CD4-positive, alpha-beta T cell (primary cell): ENCODE results near the gene CENPE. TPM values are rescaled to one million over a fixed set of nuclear protein-coding genes. Genes with fewer than 3 reads are reported as not detected.

ENCODE experiments used
- ATAC-seq: fragments of 200-7000 bp; cut with Tn5 transposase; one replicate; pipeline ENCODE4 v1.10.0; 2022; ENCODE audit warnings: mild to moderate bottlenecking; ENCODE audit not compliant: poor library complexity
- CTCF ChIA-PET: fragments of 350-600 bp; sonication (Branson Sonifier 250); formaldehyde crosslinking; loops from one replicate; lab custom pipeline; 2021; ENCODE audit warnings: antibody characterized with exemption, inconsistent platforms; lab: Charles Lee
- POLR2A ChIA-PET: fragments of 350-600 bp; sonication (Branson Sonifier 250); formaldehyde crosslinking; loops from one replicate; lab custom pipeline; 2021; ENCODE audit warnings: antibody characterized with exemption, inconsistent platforms; lab: Charles Lee
- DNase-seq, 14 experiments: peaks; one replicate each; pipeline ENCODE4 v3.0.0-alpha.2; 2013 to 2020; ENCODE audit warnings: mixed read lengths in 2 of 14
- H3K27ac ChIP-seq, 2 donors: one replicate each; pipeline versions ENCODE4 v1.5.1 to v1.7.0; 2013; ENCODE audit warnings: low read length in 2 of 2, low read depth in 1 of 2, mild to moderate bottlenecking in 1 of 2
- H3K27me3 ChIP-seq, 2 experiments: 1 replicate in 1 of 2; 2 replicates in 1 of 2; pipeline versions ENCODE4 v1.6.1 to v1.7.0; 2013; ENCODE audit warnings: low read length in 2 of 2, control low read depth in 1 of 2, mild to moderate bottlenecking in 1 of 2, moderate library complexity in 1 of 2; ENCODE audit not compliant: insufficient read depth in 2 of 2, control insufficient read depth in 1 of 2
- H3K36me3 ChIP-seq: one replicate; pipeline ENCODE4 v1.6.1; 2013; ENCODE audit warnings: low read length, control low read depth; ENCODE audit not compliant: insufficient read depth
- H3K4me1 ChIP-seq: one replicate; pipeline ENCODE4 v1.6.1; 2013; ENCODE audit warnings: low read length, control low read depth; ENCODE audit not compliant: insufficient read depth
- H3K4me3 ChIP-seq: one replicate; pipeline ENCODE4 v1.5.1; 2013; ENCODE audit warnings: mild to moderate bottlenecking, low read length, moderate library complexity
- H3K9me3 ChIP-seq, 2 experiments: 1 replicate in 1 of 2; 2 replicates in 1 of 2; pipeline versions ENCODE4 v1.6.1 to v1.7.0; 2013; ENCODE audit warnings: low read length in 2 of 2, mild to moderate bottlenecking in 2 of 2, control low read depth in 1 of 2, moderate library complexity in 1 of 2; ENCODE audit not compliant: control insufficient read depth in 1 of 2, insufficient read depth in 1 of 2
- H3K27ac Mint-ChIP-seq: one replicate; pipeline ENCODE4 v1.8.0; 2020; ENCODE audit warnings: mixed read lengths
- H3K27me3 Mint-ChIP-seq: one replicate; pipeline ENCODE4 v1.8.0; 2021; ENCODE audit warnings: mixed read lengths
- H3K36me3 Mint-ChIP-seq: one replicate; pipeline ENCODE4 v1.8.0; 2021; ENCODE audit warnings: low read depth, mixed read lengths
- H3K4me1 Mint-ChIP-seq: one replicate; pipeline ENCODE4 v1.8.0; 2021; ENCODE audit warnings: low read depth, mixed read lengths
- H3K4me3 Mint-ChIP-seq: one replicate; pipeline ENCODE4 v1.8.0; 2020; ENCODE audit warnings: mild to moderate bottlenecking, mixed read lengths
- H3K9me3 Mint-ChIP-seq: one replicate; pipeline ENCODE4 v1.8.0; 2020; ENCODE audit warnings: mixed read lengths
- intact Hi-C, 2 experiments: fragments of 100-400 bp; cut with DNase I in 1 of 2; cut with micrococcal nuclease in 1 of 2; formaldehyde crosslinking; loops; one replicate each; pipeline versions ENCODE4 v1.15.1 to v1.9.0; 2023 to 2025; cut with DNase I, micrococcal nuclease
- total RNA-seq, 174 experiments: library from RNA in 2 of 174; stranded (reverse) in 2 of 174; gene quantifications; one replicate each; pipeline ENCODE4 v1.2.3 and lab custom pipeline; 2021 to 2026
- TF ChIP-seq, protein P1 (sequence below): fragments of 200-600 bp; IDR thresholded peaks from one replicate; pipeline ENCODE4 v1.8.0; 2022; ENCODE audit warnings: antibody characterized with exemption, mild to moderate bottlenecking

CENPE gene
- total RNA-seq, 2 experiments from 2014 or later = 2.7 to 3.2 TPM

DNA sequence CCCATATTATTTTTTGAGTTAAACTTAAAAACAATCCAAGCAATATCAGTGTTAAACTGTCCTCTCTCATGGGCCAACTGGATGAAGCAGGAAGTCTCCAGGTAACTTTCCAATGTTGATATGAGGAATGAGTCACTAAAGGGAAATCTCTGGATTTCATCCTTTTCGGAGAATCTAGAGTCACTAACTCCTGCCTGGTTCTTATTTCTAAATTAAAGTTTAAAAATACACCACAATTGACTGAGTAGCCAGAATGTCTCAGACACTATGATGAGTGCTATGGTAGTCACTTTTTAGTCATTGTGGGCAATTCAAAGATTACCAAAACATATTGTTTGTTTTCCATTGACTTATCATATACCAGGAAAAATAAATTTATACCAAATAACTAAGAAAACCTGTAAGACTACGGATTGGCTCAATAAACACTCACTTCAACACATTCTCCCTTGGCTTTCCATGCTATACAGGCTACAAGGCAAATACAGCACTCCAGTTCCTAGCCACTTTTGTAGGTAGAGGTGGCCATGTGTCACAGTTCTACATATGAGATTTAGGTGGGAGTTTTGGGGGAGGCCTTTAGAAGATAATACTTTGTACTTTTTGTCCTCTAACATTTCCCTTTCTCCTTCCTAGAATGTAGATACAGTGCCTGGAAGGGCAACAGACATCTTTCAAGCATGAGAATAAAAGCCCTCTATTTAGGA lies 130.1 kb downstream of the CENPE start:
- H3K4me3 ChIP-seq = no peak overlapping the region
- H3K4me1 ChIP-seq = no peaks in the 10 kb centered on the region
- Mint-ChIP-seq H3K27me3 (no peaks in the 10 kb centered on the region), H3K9me3 (no peaks in the 10 kb centered on the region), H3K4me3 (no peak overlapping the region), H3K27ac (no peak overlapping the region), H3K4me1 (peaks cover 12% of the 10 kb centered on the region), H3K36me3 (peaks cover 35% of the 10 kb centered on the region)
- H3K27ac ChIP-seq = no peak overlapping the region
- TF ChIP-seq, protein P1, sequence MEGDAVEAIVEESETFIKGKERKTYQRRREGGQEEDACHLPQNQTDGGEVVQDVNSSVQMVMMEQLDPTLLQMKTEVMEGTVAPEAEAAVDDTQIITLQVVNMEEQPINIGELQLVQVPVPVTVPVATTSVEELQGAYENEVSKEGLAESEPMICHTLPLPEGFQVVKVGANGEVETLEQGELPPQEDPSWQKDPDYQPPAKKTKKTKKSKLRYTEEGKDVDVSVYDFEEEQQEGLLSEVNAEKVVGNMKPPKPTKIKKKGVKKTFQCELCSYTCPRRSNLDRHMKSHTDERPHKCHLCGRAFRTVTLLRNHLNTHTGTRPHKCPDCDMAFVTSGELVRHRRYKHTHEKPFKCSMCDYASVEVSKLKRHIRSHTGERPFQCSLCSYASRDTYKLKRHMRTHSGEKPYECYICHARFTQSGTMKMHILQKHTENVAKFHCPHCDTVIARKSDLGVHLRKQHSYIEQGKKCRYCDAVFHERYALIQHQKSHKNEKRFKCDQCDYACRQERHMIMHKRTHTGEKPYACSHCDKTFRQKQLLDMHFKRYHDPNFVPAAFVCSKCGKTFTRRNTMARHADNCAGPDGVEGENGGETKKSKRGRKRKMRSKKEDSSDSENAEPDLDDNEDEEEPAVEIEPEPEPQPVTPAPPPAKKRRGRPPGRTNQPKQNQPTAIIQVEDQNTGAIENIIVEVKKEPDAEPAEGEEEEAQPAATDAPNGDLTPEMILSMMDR = no peak
- POLR2A ChIA-PET = no interaction called here
- no peaks in the 10 kb centered on the region for H3K9me3 ChIP-seq
- H3K36me3 ChIP-seq = peaks cover 12% of the 10 kb centered on the region
- intact Hi-C loops = no loop called here
- no peaks in the 10 kb centered on the region for H3K27me3 ChIP-seq
- CTCF ChIA-PET = no interaction called here
- DNase-seq = no peak
- no peak for ATAC-seq

DNA sequence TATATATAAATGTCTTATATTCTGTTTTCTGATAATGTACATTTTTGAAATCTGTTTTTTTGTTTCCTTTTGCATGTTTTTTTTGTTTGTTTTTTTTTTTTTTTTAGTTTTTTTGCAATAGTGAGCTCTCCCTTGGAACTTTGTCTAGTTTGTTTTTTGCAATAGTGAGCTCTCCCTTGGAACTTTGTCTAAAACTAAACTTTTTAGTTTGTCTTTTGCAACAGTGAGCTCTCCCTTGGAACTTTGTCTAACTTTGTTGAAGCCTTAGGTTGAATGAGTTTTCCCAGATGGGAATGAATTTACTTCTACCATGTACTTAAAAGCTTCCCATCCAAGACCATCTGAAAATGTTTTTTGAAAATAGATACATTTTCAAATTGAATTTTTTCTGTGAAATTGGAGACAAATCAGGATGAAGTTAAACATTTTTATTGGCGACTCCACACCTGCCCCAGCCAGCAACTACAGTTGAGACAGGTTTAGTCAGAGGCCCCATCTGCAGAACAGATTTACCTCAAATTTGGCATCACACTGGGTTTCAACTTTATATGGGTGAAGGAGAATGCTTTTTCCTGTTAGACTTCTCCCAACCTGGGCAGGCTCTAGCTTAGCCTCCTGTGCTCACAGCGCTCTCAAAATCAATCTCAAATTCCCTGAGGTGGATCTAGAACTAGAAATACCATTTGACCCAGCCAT lies 137.5 kb downstream of the CENPE start:
- Histone ChIP-seq H3K27me3 (no peaks in the 10 kb centered on the region), H3K36me3 (peaks cover 6% of the 10 kb centered on the region), H3K4me1 (no peaks in the 10 kb centered on the region), H3K27ac (no peak overlapping the region), H3K4me3 (no peak overlapping the region), H3K9me3 (peaks cover 0 to 4% of the 10 kb centered on the region in 2 experiments)
- no peaks in the 10 kb centered on the region for H3K9me3 Mint-ChIP-seq
- POLR2A ChIA-PET = interaction anchor here (2.2 kb wide), 1 partner anchor 16 kb away, joined by 6 read pairs; the partner anchor contains the start of gene SLC9B2
- no peak overlapping the region for H3K27ac Mint-ChIP-seq
- DNase-seq (no peak), ATAC-seq (no peak)
- H3K4me3 Mint-ChIP-seq = no peak overlapping the region
- TF ChIP-seq, protein P1 = no peak
- no peaks in the 10 kb centered on the region for H3K27me3 Mint-ChIP-seq
- intact Hi-C loops = no loop called here
- CTCF ChIA-PET = no interaction called here
- peaks cover 43% of the 10 kb centered on the region for H3K36me3 Mint-ChIP-seq
- no peaks in the 10 kb centered on the region for H3K4me1 Mint-ChIP-seq

Other genes with a start within 250 kb of the CENPE start
- gene SLC9B1, start 178.6 kb downstream of the CENPE start, total RNA-seq = 1 to 10 TPM; 3.6 to 3.7 TPM
- 10 to 100 TPM; 21.1 to 21.7 TPM for gene SLC9B2, start 121.6 kb downstream of the CENPE start, total RNA-seq
- 10 to 100 TPM in 1 of 2 experiments, 1 to 10 TPM in 1; 9.9 to 10.3 TPM for gene BDH2, start 98.5 kb downstream of the CENPE start, total RNA-seq